Measurements from ENCODE around the gene RTN4IP1. TPM values are rescaled to one million over a fixed set of nuclear protein-coding genes. Genes with fewer than 3 reads are reported as not detected.
A peak's percentile ranks its signal among the peaks of the same experiment; 100 is the strongest.
"Not testable (repeated sequence)": the region's sequence is repeated elsewhere in the genome, so short reads cannot be mapped to it uniquely, and the experiment has no call there.

Gene RTN4IP1
- total RNA-seq, 1 donor from 2014 or later = 6.9 TPM

DNA sequence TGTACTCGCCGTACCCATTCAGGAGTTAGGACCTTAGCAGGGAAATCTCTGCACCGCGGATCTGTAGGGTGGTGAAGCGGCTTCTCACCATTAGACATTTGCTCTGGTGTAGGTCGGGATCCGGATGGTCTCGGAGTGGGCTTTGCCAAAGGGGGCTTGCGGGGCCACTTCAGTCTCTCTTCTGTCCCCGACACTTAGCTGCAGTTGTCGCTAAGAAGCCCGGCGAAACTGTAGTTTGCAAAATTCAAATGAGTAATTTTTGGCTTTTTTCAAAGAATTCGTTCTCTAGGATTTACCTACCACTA is 513 bp upstream of the RTN4IP1 start:
- peak overlapping the region; percentile 99 for H3K4me3 ChIP-seq (ENCODE audit: low read depth, low read length)
- DNase-seq (ENCODE audit: low read depth) = no peak
- no peak for TF ChIP-seq CTCF (conservative IDR thresholded peaks at IDR 0.05; ENCODE audit: low read depth, low read length)

DNA sequence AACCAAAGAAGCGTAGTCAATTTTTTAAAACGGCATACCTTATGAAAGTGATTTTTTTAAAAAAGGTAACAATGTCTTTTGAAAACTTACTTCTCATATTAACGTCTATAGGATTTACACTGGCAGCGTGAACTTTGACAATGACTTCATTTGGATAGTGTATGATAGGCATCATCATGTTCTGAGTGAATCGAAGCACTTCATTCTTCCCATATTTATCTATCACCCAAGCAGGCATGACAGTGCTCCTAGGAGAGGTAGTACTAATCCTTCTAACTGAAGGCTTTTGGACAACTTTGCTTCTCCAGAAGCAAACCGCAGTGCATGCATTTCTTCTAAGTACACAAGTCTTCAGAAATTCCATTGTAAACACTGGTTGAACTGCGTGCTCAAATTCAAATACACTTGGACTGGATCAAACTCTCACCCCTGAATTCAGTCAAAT is 618 bp downstream of the RTN4IP1 start:
- no peak for DNase-seq (ENCODE audit: low read depth)
- no peak for TF ChIP-seq CTCF (conservative IDR thresholded peaks at IDR 0.05; ENCODE audit: low read depth, low read length)
- H3K4me3 ChIP-seq (ENCODE audit: low read depth, low read length) = peak overlapping the region; percentile 99

- not testable (repeated sequence) for DNase-seq (ENCODE audit: low read depth); H3K4me3 ChIP-seq (ENCODE audit: low read depth, low read length)
Observed at GRCh38 chr6:106627760-106628159, 1.5 kb downstream of the RTN4IP1 start.

GRCh38 chr6:106626485-106626884 is 2.8 kb downstream of the RTN4IP1 start:
- H3K4me3 ChIP-seq (ENCODE audit: low read depth, low read length) = no peak overlapping the region
- no peak for TF ChIP-seq CTCF (conservative IDR thresholded peaks at IDR 0.05; ENCODE audit: low read depth, low read length)
- DNase-seq (ENCODE audit: low read depth) = no peak

- TF ChIP-seq CTCF (conservative IDR thresholded peaks at IDR 0.05; ENCODE audit: low read depth, low read length) = no peak
- H3K4me3 ChIP-seq (ENCODE audit: low read depth, low read length) = no peak overlapping the region
- no peak for DNase-seq (ENCODE audit: low read depth)
Observed at GRCh38 chr6:106623039-106623438, 6.3 kb downstream of the RTN4IP1 start.

- no peak for DNase-seq (ENCODE audit: low read depth)
- no peak overlapping the region for H3K4me3 ChIP-seq (ENCODE audit: low read depth, low read length)
- TF ChIP-seq CTCF (conservative IDR thresholded peaks at IDR 0.05; ENCODE audit: low read depth, low read length) = no peak
Observed at GRCh38 chr6:106622412-106622811, 6.9 kb downstream of the RTN4IP1 start.

- no peak for TF ChIP-seq CTCF (conservative IDR thresholded peaks at IDR 0.05; ENCODE audit: low read depth, low read length)
- DNase-seq (ENCODE audit: low read depth) = no peak
- no peak overlapping the region for H3K4me3 ChIP-seq (ENCODE audit: low read depth, low read length)
Observed at GRCh38 chr6:106620931-106621672, 8.2 kb downstream of the RTN4IP1 start.

All from epithelial cell of proximal tubule (primary cell).